Activated CD8-positive, alpha-beta T cell treated with anti-CD3 and anti-CD28 coated beads for 36 hours (primary cell): Measurements from ENCODE around the gene SPRYD3. TPM values are rescaled to one million over a fixed set of nuclear protein-coding genes. Genes with fewer than 3 reads are reported as not detected.

Experiments used
- microRNA-seq: library from miRNA; unstranded; fragments of <30 nt; microRNA quantifications from one replicate; pipeline ENCODE4 v1.2.0, GENCODE V29; 2022; ENCODE audit warnings: borderline microRNAs expressed, borderline replicate concordance
- total RNA-seq, 2 experiments: library from RNA; stranded (reverse); gene quantifications; one replicate each; pipeline ENCODE4 v1.2.3, GENCODE V29; 2021

Gene SPRYD3
- total RNA-seq, 2 experiments from 2014 or later: 24.8 to 25.0 TPM

Small RNA genes within 50 kb of the gene (microRNA-seq; reads per million reads assigned to microRNA genes)
- not detected for gene MIR6757

Other genes starting within 250 kb of the SPRYD3 start
- gene KRT79, start 245.1 kb downstream of the SPRYD3 start, total RNA-seq: 1 to 10 TPM in 1 of 2 experiments, under 1 TPM in 1; 0.87 to 1.6 TPM
- gene KRT78, start 230.4 kb downstream of the SPRYD3 start, total RNA-seq: not detected
- gene KRT8, start 174.3 kb downstream of the SPRYD3 start, total RNA-seq: under 1 TPM; 0.29 to 0.40 TPM
- gene KRT18, start 130.3 kb downstream of the SPRYD3 start, total RNA-seq: 1 to 10 TPM; 3.4 to 4.9 TPM
- 100 to 1,000 TPM; 789 to 814 TPM for gene EIF4B, start 72.9 kb downstream of the SPRYD3 start, total RNA-seq
- 1 to 10 TPM; 1.1 to 1.6 TPM for gene TNS2, start 29.3 kb downstream of the SPRYD3 start, total RNA-seq
- 1 to 10 TPM; 2.0 to 2.3 TPM for gene IGFBP6, start 18.3 kb upstream of the SPRYD3 start, total RNA-seq
- gene SOAT2, start 24.1 kb upstream of the SPRYD3 start, total RNA-seq: 1 to 10 TPM; 5.3 to 6.7 TPM
- gene ZNF740, start 101.3 kb upstream of the SPRYD3 start, total RNA-seq: 10 to 100 TPM; 31.3 to 35.9 TPM
- 10 to 100 TPM; 13.8 to 18.6 TPM for gene CSAD, start 101.5 kb upstream of the SPRYD3 start, total RNA-seq
- gene ITGB7, start 127.9 kb upstream of the SPRYD3 start, total RNA-seq: 100 to 1,000 TPM; 121 to 137 TPM
- gene RARG, start 152.8 kb upstream of the SPRYD3 start, total RNA-seq: 10 to 100 TPM; 19.7 to 20.3 TPM
- 10 to 100 TPM; 62.1 to 63.4 TPM for gene ESPL1, start 188.9 kb upstream of the SPRYD3 start, total RNA-seq
- 100 to 1,000 TPM; 322 to 373 TPM for gene PFDN5, start 216.2 kb upstream of the SPRYD3 start, total RNA-seq
- gene MYG1, start 220.3 kb upstream of the SPRYD3 start, total RNA-seq: 10 to 100 TPM; 69.5 to 70.9 TPM
- gene AAAS, start 242.2 kb upstream of the SPRYD3 start, total RNA-seq: 10 to 100 TPM; 81.3 to 87.6 TPM